Keratinocyte (primary cell): Measurements from ENCODE around the gene SHFL.

ENCODE experiments used
- CTCF ChIP-seq, 3 experiments: IDR thresholded peaks in 1 of 3; conservative IDR thresholded peaks in 1 of 3; optimal IDR thresholded peaks in 1 of 3; 2 replicates in 2 of 3; 3 replicates in 1 of 3; pipeline versions ENCODE3 to v1.5.1; 2011; ENCODE audit warnings: low read length in 3 of 3, mild to moderate bottlenecking in 3 of 3, moderate library complexity in 2 of 3, control low read depth in 1 of 3, inconsistent platforms in 1 of 3; ENCODE audit not compliant: insufficient read depth in 2 of 3; ENCODE audit errors: extremely low read depth in 1 of 3
- EZH2 ChIP-seq: IDR thresholded peaks from one replicate; pipeline ENCODE4 v1.6.1; 2012; ENCODE audit warnings: inconsistent platforms, mild to moderate bottlenecking, low read length, moderate library complexity

- no peak for TF ChIP-seq EZH2
- no peak for TF ChIP-seq CTCF (optimal IDR thresholded peaks at IDR 0.05 in 1 of 3, IDR thresholded peaks at IDR 0.05 in 1 of 3, conservative IDR thresholded peaks at IDR 0.05 in 1 of 3; ENCODE audit: extremely low read depth in 1 of 3, insufficient read depth in 2 of 3, low read length in 3 of 3)
Observed at GRCh38 chr19:10120538-10121189, 34.5 kb downstream of the SHFL start.
